ENCODE data around the gene FAM200A.
"Not testable (repeated sequence)": the region's sequence is repeated elsewhere in the genome, so short reads cannot be mapped to it uniquely, and the experiment has no call there.

FAM200A gene

GRCh38 chr7:99553039-99553438 is 1.1 kb upstream of the FAM200A start:
- Histone ChIP-seq H3K4me3 (ENCODE audit: low read length, poor library complexity, severe bottlenecking) (no peak overlapping the region), H3K4me2 (ENCODE audit: low read depth, low read length, poor library complexity, severe bottlenecking) (no peak overlapping the region), H3K9me3 (ENCODE audit: insufficient read depth, low read depth, low read length) (no peaks in the 10 kb centered on the region), H3K79me2 (ENCODE audit: insufficient read depth, low read length) (peaks cover 31% of the 10 kb centered on the region), H3K27me3 (ENCODE audit: insufficient read depth, low read length, poor library complexity, severe bottlenecking) (no peaks in the 10 kb centered on the region), H3K9ac (ENCODE audit: low read depth, low read length, poor library complexity, severe bottlenecking) (no peak overlapping the region), H3K36me3 (ENCODE audit: insufficient read depth, low read length) (no peaks in the 10 kb centered on the region), H4K20me1 (ENCODE audit: insufficient read depth, low read length, poor library complexity, severe bottlenecking) (peaks cover 5% of the 10 kb centered on the region), H3K4me1 (ENCODE audit: insufficient read depth, low read length, poor library complexity, severe bottlenecking) (peaks cover 34% of the 10 kb centered on the region), H3K9me2 (replicated peaks; ENCODE audit: low read depth, low read length) (no peaks in the 10 kb centered on the region), H3F3A (ENCODE audit: low read depth) (no peaks in the 10 kb centered on the region), H2AFZ (ENCODE audit: low read length) (no peak overlapping the region)
- no peak for TF ChIP-seq CTCF (conservative IDR thresholded peaks at IDR 0.05; ENCODE audit: low read length)
- TF ChIP-seq EZH2phosphoT487 (IDR thresholded peaks at IDR 0.05; ENCODE audit: borderline replicate concordance), result no peak

- Histone ChIP-seq H3K27me3 (ENCODE audit: insufficient read depth, low read length, poor library complexity, severe bottlenecking) (no peaks in the 10 kb centered on the region), H3K9ac (ENCODE audit: low read depth, low read length, poor library complexity, severe bottlenecking) (peak overlapping the region; percentile 95), H3K9me3 (ENCODE audit: insufficient read depth, low read depth, low read length) (no peaks in the 10 kb centered on the region), H2AFZ (ENCODE audit: low read length) (peak overlapping the region; percentile 94), H3K36me3 (ENCODE audit: insufficient read depth, low read length) (no peaks in the 10 kb centered on the region), H3F3A (ENCODE audit: low read depth) (no peaks in the 10 kb centered on the region), H4K20me1 (ENCODE audit: insufficient read depth, low read length, poor library complexity, severe bottlenecking) (no peaks in the 10 kb centered on the region), H3K4me3 (ENCODE audit: low read length, poor library complexity, severe bottlenecking) (peak overlapping the region; percentile 91), H3K4me1 (ENCODE audit: insufficient read depth, low read length, poor library complexity, severe bottlenecking) (peaks cover 17% of the 10 kb centered on the region), H3K9me2 (replicated peaks; ENCODE audit: low read depth, low read length) (no peaks in the 10 kb centered on the region), H3K4me2 (ENCODE audit: low read depth, low read length, poor library complexity, severe bottlenecking) (peak overlapping the region; percentile 93), H3K79me2 (ENCODE audit: insufficient read depth, low read length) (peaks cover 16% of the 10 kb centered on the region)
- TF ChIP-seq CTCF (conservative IDR thresholded peaks at IDR 0.05; ENCODE audit: low read length) (no peak), EZH2phosphoT487 (IDR thresholded peaks at IDR 0.05; ENCODE audit: borderline replicate concordance) (no peak)
Observed at GRCh38 chr7:99551334-99551733, 580 bp downstream of the FAM200A start.

- not testable (repeated sequence) for H3K9me3 ChIP-seq (ENCODE audit: insufficient read depth, low read depth, low read length); H4K20me1 ChIP-seq (ENCODE audit: insufficient read depth, low read length, poor library complexity, severe bottlenecking); H3K9me2 ChIP-seq (replicated peaks; ENCODE audit: low read depth, low read length); H2AFZ ChIP-seq (ENCODE audit: low read length); H3K27me3 ChIP-seq (ENCODE audit: insufficient read depth, low read length, poor library complexity, severe bottlenecking); H3K36me3 ChIP-seq (ENCODE audit: insufficient read depth, low read length); H3K4me2 ChIP-seq (ENCODE audit: low read depth, low read length, poor library complexity, severe bottlenecking); H3K9ac ChIP-seq (ENCODE audit: low read depth, low read length, poor library complexity, severe bottlenecking); H3F3A ChIP-seq (ENCODE audit: low read depth); H3K4me3 ChIP-seq (ENCODE audit: low read length, poor library complexity, severe bottlenecking)
- Histone ChIP-seq H3K79me2 (ENCODE audit: insufficient read depth, low read length) (peaks cover 16% of the 10 kb centered on the region), H3K4me1 (ENCODE audit: insufficient read depth, low read length, poor library complexity, severe bottlenecking) (peaks cover 14% of the 10 kb centered on the region)
Observed at GRCh38 chr7:99549545-99549944, 2.4 kb downstream of the FAM200A start.

GRCh38 chr7:99545308-99545707 is 6.6 kb downstream of the FAM200A start:
- not testable (repeated sequence) for H3K9me2 ChIP-seq (replicated peaks; ENCODE audit: low read depth, low read length); H3K9me3 ChIP-seq (ENCODE audit: insufficient read depth, low read depth, low read length); H3F3A ChIP-seq (ENCODE audit: low read depth); H3K4me1 ChIP-seq (ENCODE audit: insufficient read depth, low read length, poor library complexity, severe bottlenecking); H3K27me3 ChIP-seq (ENCODE audit: insufficient read depth, low read length, poor library complexity, severe bottlenecking); H3K4me2 ChIP-seq (ENCODE audit: low read depth, low read length, poor library complexity, severe bottlenecking); H3K9ac ChIP-seq (ENCODE audit: low read depth, low read length, poor library complexity, severe bottlenecking); H3K79me2 ChIP-seq (ENCODE audit: insufficient read depth, low read length); H3K36me3 ChIP-seq (ENCODE audit: insufficient read depth, low read length); H3K4me3 ChIP-seq (ENCODE audit: low read length, poor library complexity, severe bottlenecking); H2AFZ ChIP-seq (ENCODE audit: low read length); H4K20me1 ChIP-seq (ENCODE audit: insufficient read depth, low read length, poor library complexity, severe bottlenecking)
